H9 (cell line): Measurements from ENCODE around the gene DLG2. TPM values are rescaled to one million over a fixed set of nuclear protein-coding genes. Genes with fewer than 3 reads are reported as not detected.

Experiments used
- DNase-seq: peaks from one replicate; pipeline ENCODE4 v3.0.0-alpha.2; 2017
- H2AFZ ChIP-seq: one replicate; pipeline ENCODE4 v1.6.1; 2013; ENCODE audit warnings: mild to moderate bottlenecking, low read length, control low read depth, moderate library complexity
- H2AK5ac ChIP-seq: 2 replicates; pipeline ENCODE4 v1.6.1; 2013; ENCODE audit warnings: low read length, control low read depth, mixed read lengths; ENCODE audit not compliant: insufficient read length
- H2BK120ac ChIP-seq: one replicate; pipeline ENCODE4 v1.6.1; 2013; ENCODE audit warnings: low read depth, mild to moderate bottlenecking, low read length, control low read depth, inconsistent platforms; ENCODE audit not compliant: poor library complexity, severe bottlenecking
- H2BK12ac ChIP-seq: 2 replicates; pipeline ENCODE4 v1.6.1; 2013; ENCODE audit warnings: low read length, control low read depth, mixed read lengths, low read depth; ENCODE audit not compliant: insufficient read length
- H2BK15ac ChIP-seq: 2 replicates; pipeline ENCODE4 v1.6.1; 2013; ENCODE audit warnings: low read depth, low read length, control low read depth
- H2BK20ac ChIP-seq: one replicate; pipeline ENCODE4 v1.6.1; 2013; ENCODE audit warnings: low read depth, mild to moderate bottlenecking, low read length, control low read depth, inconsistent platforms; ENCODE audit not compliant: poor library complexity, severe bottlenecking
- H2BK5ac ChIP-seq: 2 replicates; pipeline ENCODE4 v1.6.1; 2013; ENCODE audit warnings: low read length, control low read depth, mixed read lengths; ENCODE audit not compliant: insufficient read length
- H3K14ac ChIP-seq: 2 replicates; pipeline ENCODE4 v1.6.1; 2013; ENCODE audit warnings: low read length, control low read depth; ENCODE audit not compliant: insufficient read depth
- H3K18ac ChIP-seq: 2 replicates; pipeline ENCODE4 v1.6.1; 2013; ENCODE audit warnings: low read depth, mild to moderate bottlenecking, mixed read lengths, low read length, control low read depth; ENCODE audit not compliant: insufficient read length
- H3K23ac ChIP-seq: 2 replicates; pipeline ENCODE4 v1.6.1; 2013; ENCODE audit warnings: low read length, control low read depth, mixed read lengths, low read depth; ENCODE audit not compliant: insufficient read length
- H3K23me2 ChIP-seq: 2 replicates; pipeline ENCODE4 v1.6.1; 2013; ENCODE audit warnings: low read depth, mild to moderate bottlenecking, mixed read lengths, low read length, control low read depth; ENCODE audit not compliant: insufficient read length, poor library complexity, severe bottlenecking
- H3K27ac ChIP-seq: 2 replicates; pipeline ENCODE4 v1.5.1; 2013; ENCODE audit warnings: low read length, control low read depth, mixed read lengths, low read depth; ENCODE audit not compliant: insufficient read length
- H3K27me3 ChIP-seq: 2 replicates; pipeline ENCODE4 v1.6.1; 2013; ENCODE audit warnings: low read length, control low read depth, inconsistent platforms; ENCODE audit not compliant: insufficient read depth
- H3K4ac ChIP-seq: 2 replicates; pipeline ENCODE4 v1.6.1; 2013; ENCODE audit warnings: low read depth, mild to moderate bottlenecking, control low read depth, inconsistent platforms, low read length, moderate library complexity
- H3K4me1 ChIP-seq: 2 replicates; pipeline ENCODE4 v1.6.1; 2013; ENCODE audit warnings: low read length, control low read depth, inconsistent platforms; ENCODE audit not compliant: insufficient read depth
- H3K4me2 ChIP-seq: 2 replicates; pipeline ENCODE4 v1.6.1; 2013; ENCODE audit warnings: low read length, control low read depth, mixed read lengths; ENCODE audit not compliant: insufficient read length, insufficient read depth
- H3K56ac ChIP-seq: 2 replicates; pipeline ENCODE4 v1.6.1; 2013; ENCODE audit warnings: low read depth, mild to moderate bottlenecking, mixed read lengths, low read length, control low read depth; ENCODE audit not compliant: insufficient read length
- H3K79me1 ChIP-seq: 2 replicates; pipeline ENCODE4 v1.6.1; 2013; ENCODE audit warnings: low read depth, mild to moderate bottlenecking, moderate library complexity, low read length, control low read depth, inconsistent platforms; ENCODE audit not compliant: insufficient read depth, poor library complexity, severe bottlenecking
- H3K79me2 ChIP-seq: 2 replicates; pipeline ENCODE4 v1.6.1; 2013; ENCODE audit warnings: low read length, control low read depth, inconsistent platforms; ENCODE audit not compliant: insufficient read depth
- H3K9ac ChIP-seq: 2 replicates; pipeline ENCODE4 v1.6.1; 2013; ENCODE audit warnings: low read length, control low read depth, mixed read lengths; ENCODE audit not compliant: insufficient read length; ENCODE audit errors: extremely low read depth
- H3K9me3 ChIP-seq: one replicate; pipeline ENCODE4 v1.6.1; 2013; ENCODE audit warnings: low read depth, low read length, inconsistent platforms; ENCODE audit not compliant: control insufficient read depth
- H3T11ph ChIP-seq: one replicate; pipeline ENCODE4 v1.6.1; 2013; ENCODE audit warnings: mild to moderate bottlenecking, low read length, control low read depth, inconsistent platforms
- H4K20me1 ChIP-seq: one replicate; pipeline ENCODE4 v1.6.1; 2013; ENCODE audit not compliant: control insufficient read depth, insufficient read length, insufficient read depth
- H4K5ac ChIP-seq: 2 replicates; pipeline ENCODE4 v1.6.1; 2013; ENCODE audit warnings: low read depth, mild to moderate bottlenecking, mixed read lengths, low read length, control low read depth; ENCODE audit not compliant: insufficient read length
- H4K8ac ChIP-seq: replicated peaks from 2 replicates; pipeline ENCODE4 v1.6.1; 2013; ENCODE audit warnings: low read length, control low read depth, mixed read lengths, low read depth; ENCODE audit not compliant: insufficient read length
- H4K91ac ChIP-seq: 2 replicates; pipeline ENCODE4 v1.6.1; 2013; ENCODE audit warnings: low read depth, mild to moderate bottlenecking, moderate library complexity, mixed read lengths, low read length, control low read depth; ENCODE audit not compliant: insufficient read length
- H3K27ac Mint-ChIP-seq, 3 experiments: 2 replicates in 2 of 3; 3 replicates in 1 of 3; pipeline ENCODE4 v1.8.0; 2020 to 2021; ENCODE audit warnings: mixed read lengths in 3 of 3, mild to moderate bottlenecking in 1 of 3, moderate library complexity in 1 of 3
- H3K27me3 Mint-ChIP-seq: 2 replicates; pipeline ENCODE4 v1.8.0; 2021; ENCODE audit warnings: low read depth, mild to moderate bottlenecking, moderate library complexity, mixed read lengths
- H3K36me3 Mint-ChIP-seq, 3 experiments: 2 replicates in 2 of 3; 3 replicates in 1 of 3; pipeline ENCODE4 v1.8.0; 2020 to 2021; ENCODE audit warnings: low read depth in 3 of 3, mixed read lengths in 3 of 3; ENCODE audit not compliant: insufficient read depth in 1 of 3
- H3K4me1 Mint-ChIP-seq, 2 experiments: 2 replicates each; pipeline ENCODE4 v1.8.0; 2020; ENCODE audit warnings: mixed read lengths in 2 of 2
- H3K4me3 Mint-ChIP-seq, 2 experiments: 2 replicates in 1 of 2; 3 replicates in 1 of 2; pipeline ENCODE4 v1.8.0; 2020 to 2021; ENCODE audit warnings: mild to moderate bottlenecking in 2 of 2, mixed read lengths in 2 of 2, moderate library complexity in 1 of 2
- H3K9me3 Mint-ChIP-seq, 2 experiments: 2 replicates in 1 of 2; 3 replicates in 1 of 2; pipeline ENCODE4 v1.8.0; 2020; ENCODE audit warnings: mild to moderate bottlenecking in 2 of 2, mixed read lengths in 2 of 2, moderate library complexity in 1 of 2
- CTCF ChIP-seq: fragments of 200-600 bp; sonication (generic); conservative IDR thresholded peaks from 3 replicates; pipeline ENCODE4 v1.8.0; 2021; ENCODE audit warnings: antibody characterized with exemption, mild to moderate bottlenecking
- WGBS: extraction: QIAGEN DNeasy Blood & Tissue Kit; methylation state at CpG from one replicate; pipeline ENCODE4 v1.1.7; 2013; ENCODE audit warnings: missing lambda C conversion rate, low lambda C conversion rate, mixed read lengths; ENCODE audit not compliant: insufficient read length; ENCODE audit errors: extremely low coverage; 5-methylcytosine and 5-hydroxymethylcytosine counted together
- total RNA-seq: library from RNA; stranded (reverse); gene quantifications from 2 replicates; pipeline ENCODE4 v1.2.1, GENCODE V29; 2021

DLG2 gene
- total RNA-seq, 1 experiment from 2014 or later = 8.0 TPM

DNA sequence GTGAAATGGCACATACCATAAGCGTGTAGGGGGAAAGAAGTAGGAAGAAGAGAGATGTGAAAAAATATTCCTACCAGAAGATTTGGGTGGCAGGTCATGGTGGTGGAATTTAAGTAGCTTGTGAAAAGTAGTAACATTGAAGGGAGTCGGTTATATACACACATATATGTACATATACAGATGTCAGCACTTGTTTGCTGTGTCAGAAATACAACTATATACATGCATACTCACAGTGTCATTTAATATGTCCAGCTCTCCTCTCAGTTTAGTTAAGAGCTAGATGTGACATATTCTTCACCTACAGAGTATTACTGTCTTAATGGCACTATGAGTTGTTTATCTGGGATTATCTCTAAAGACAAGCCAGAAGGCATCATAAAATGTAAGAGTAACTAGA lies 1353.6 kb downstream of the DLG2 start:
- no peak overlapping the region for H4K91ac ChIP-seq
- H3K4me2 ChIP-seq = no peak overlapping the region
- no peak overlapping the region for H2AK5ac ChIP-seq
- no peak overlapping the region for H4K5ac ChIP-seq
- H3K79me2 ChIP-seq = no peaks in the 10 kb centered on the region
- H3K27me3 ChIP-seq = no peaks in the 10 kb centered on the region
- no CpG with 5 or more reads among the region's 2 CpGs for WGBS
- no peaks in the 10 kb centered on the region for H3K79me1 ChIP-seq
- no peak overlapping the region for H3K4ac ChIP-seq
- no peak overlapping the region for H3K27ac Mint-ChIP-seq
- H3K56ac ChIP-seq = no peak overlapping the region
- no peak overlapping the region for H4K8ac ChIP-seq
- TF ChIP-seq CTCF = no peak
- H2BK12ac ChIP-seq = no peak overlapping the region
- H4K20me1 ChIP-seq = no peaks in the 10 kb centered on the region
- H3K4me3 Mint-ChIP-seq = no peak overlapping the region
- no peaks in the 10 kb centered on the region for H3K36me3 Mint-ChIP-seq
- H2BK20ac ChIP-seq = no peak overlapping the region
- DNase-seq = no peak
- no peak overlapping the region for H3K27ac ChIP-seq
- no peak overlapping the region for H2BK120ac ChIP-seq
- no peaks in the 10 kb centered on the region for H3K23me2 ChIP-seq
- H3T11ph ChIP-seq = no peak overlapping the region
- no peak overlapping the region for H3K14ac ChIP-seq
- H3K9me3 Mint-ChIP-seq = no peaks in the 10 kb centered on the region
- H3K4me1 Mint-ChIP-seq = no peaks in the 10 kb centered on the region
- H3K18ac ChIP-seq = no peak overlapping the region
- no peaks in the 10 kb centered on the region for H3K27me3 Mint-ChIP-seq
- no peaks in the 10 kb centered on the region; the same call in 1 of the 2 replicates for H3K4me1 ChIP-seq
- H2BK15ac ChIP-seq = no peak overlapping the region
- H3K23ac ChIP-seq = no peak overlapping the region
- no peaks in the 10 kb centered on the region for H3K9me3 ChIP-seq
- no peak overlapping the region for H3K9ac ChIP-seq
- no peak overlapping the region for H2AFZ ChIP-seq
- no peak overlapping the region for H2BK5ac ChIP-seq
